NK-92 (cell line): ENCODE measurements around the gene PES1.
"Not testable (repeated sequence)": the region's sequence is repeated elsewhere in the genome, so short reads cannot be mapped to it uniquely, and the experiment has no call there.

Experiments used
- DNase-seq: peaks from one replicate; lab custom pipeline; 2025; ENCODE audit not compliant: unreplicated experiment; lab: John Stamatoyannopoulos, UW

PES1 gene

DNA sequence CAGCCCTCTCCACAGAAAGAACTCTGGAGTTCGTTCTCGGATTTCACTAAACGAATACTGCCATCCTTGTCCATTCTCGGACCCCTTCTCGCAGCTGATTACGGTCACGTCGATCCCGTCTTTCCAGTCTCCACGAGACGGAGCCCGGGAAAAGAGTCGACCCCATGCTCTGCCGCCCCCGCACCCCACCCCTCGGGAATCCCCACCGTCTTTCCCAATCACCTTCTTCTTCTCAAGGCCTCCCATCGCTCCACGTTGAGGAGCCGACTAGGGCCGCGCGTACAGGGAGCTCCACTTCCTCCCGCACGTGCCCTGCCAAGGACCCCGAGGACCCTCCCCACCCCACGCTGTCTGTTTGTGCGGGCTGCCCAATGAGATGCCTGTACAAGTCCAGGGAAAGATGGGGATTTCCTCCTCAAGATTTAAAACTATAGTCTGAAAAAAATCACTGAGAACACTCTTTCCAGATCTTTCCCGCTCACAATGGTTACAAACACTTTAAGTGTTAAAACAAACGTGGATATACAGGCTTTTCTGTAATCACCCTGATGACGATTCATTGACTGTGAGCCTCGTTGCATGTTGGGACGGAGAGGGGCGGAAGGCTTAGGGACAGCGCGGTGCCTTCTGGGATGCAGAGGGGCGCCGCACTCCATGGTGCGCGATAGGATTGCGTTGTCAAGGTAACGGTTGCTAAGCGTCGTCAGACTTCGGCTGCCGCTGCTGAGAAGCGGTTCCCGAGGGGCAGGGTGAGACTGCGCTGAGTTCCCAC is at the start of gene PES1:
Gene PES1 (minus strand): TSS at position 323 of the 772 bp plus-strand sequence. CDS start 77 bp downstream, at position 246.
- DNase-seq: peak; percentile 66

DNA sequence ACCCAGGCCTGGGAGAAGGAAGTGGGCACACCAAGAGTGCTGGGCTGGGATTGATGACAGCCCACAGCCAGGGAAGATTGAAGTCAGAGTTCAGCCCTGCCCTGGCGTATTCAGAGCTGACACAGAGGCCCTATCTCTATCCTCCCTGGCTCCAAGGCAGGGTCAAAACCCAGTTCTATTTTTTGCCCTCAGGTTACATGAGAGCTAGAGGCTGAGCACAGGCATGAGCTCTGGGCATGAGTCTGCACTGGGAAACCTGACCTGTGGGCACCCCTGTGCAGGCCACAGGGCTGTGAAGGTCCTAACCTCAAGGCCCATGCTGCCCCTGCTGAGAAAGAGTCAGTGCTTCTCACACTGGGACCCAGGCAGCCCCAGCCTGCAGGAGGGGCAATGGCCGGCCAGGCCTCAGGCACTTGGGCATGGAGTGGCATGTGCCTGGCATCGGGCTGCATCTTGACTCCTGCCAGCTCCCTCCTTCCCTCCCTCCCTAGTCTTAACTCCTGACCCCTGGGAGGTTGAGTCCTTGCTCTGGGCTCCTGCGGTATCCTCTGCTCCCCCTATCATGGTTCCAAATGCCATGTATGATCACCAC is 49.2 kb upstream of the PES1 start:
- DNase-seq: no peak

DNA sequence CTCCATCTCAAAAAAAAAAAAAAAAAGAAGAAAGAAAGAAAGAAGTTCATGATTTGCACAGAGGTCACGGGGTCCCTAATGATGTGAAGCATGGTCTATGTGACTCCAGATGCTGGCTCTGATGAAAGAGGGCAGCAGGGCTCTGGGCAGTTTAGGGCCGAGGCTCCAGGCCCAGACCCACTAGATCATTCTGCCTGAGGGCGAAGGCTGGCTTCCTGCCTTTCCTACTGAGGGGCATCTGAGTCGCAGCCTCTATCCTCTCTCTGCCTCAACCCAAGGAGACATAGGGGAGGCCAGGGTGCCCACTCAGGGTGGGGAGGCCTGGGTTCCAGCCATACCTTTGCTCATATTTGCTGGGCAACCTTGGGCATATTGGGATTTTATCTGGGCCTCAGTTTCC is 48.7 kb upstream of the PES1 start:
- DNase-seq: no peak

DNA sequence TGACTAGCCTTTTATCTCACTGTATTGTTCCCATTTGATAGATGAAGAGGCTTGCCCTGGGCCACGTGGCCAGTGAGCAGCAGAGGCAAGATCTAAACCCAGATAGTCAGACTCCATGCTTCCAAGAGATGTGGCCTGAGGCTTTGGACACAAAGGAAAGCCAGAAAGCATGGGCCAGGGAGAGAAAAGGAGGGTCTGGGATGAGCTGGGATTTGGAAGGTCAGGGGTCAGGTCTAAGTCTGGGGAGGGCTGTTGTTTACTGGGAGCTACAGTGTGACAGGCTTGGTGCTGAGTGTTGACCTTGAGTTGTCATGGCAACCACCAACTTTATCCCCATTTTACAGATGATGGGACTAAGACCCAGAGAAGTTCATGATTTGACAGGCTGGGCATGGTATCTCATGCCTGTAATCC is 46.0 kb upstream of the PES1 start:
- DNase-seq: no peak

DNA sequence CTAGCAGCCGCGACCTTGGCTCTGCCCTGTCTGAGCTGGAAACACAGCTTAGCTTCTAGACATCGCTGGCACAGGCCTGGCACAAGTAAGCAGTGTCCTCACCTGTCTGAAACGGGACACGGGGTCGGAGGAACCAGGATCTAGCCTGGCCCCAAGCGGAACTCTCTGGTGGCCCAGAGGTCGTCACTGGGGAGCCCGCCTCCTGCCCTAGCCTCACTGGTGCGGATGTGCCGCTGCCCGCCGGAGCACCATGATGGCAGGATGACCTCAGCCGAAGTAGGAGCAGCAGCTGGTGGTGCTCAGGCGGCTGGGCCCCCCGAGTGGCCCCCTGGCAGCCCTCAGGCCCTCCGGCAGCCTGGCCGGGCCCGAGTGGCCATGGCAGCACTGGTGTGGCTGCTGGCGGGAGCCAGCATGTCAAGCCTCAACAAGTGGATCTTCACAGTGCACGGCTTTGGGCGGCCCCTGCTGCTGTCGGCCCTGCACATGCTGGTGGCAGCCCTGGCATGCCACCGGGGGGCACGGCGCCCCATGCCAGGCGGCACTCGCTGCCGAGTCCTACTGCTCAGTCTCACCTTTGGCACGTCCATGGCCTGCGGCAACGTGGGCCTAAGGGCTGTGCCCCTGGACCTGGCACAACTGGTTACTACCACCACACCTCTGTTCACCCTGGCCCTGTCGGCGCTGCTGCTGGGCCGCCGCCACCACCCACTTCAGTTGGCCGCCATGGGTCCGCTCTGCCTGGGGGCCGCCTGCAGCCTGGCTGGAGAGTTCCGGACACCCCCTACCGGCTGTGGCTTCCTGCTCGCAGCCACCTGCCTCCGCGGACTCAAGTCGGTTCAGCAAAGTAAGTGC is 44.7 kb upstream of the PES1 start:
- no peak for DNase-seq

DNA sequence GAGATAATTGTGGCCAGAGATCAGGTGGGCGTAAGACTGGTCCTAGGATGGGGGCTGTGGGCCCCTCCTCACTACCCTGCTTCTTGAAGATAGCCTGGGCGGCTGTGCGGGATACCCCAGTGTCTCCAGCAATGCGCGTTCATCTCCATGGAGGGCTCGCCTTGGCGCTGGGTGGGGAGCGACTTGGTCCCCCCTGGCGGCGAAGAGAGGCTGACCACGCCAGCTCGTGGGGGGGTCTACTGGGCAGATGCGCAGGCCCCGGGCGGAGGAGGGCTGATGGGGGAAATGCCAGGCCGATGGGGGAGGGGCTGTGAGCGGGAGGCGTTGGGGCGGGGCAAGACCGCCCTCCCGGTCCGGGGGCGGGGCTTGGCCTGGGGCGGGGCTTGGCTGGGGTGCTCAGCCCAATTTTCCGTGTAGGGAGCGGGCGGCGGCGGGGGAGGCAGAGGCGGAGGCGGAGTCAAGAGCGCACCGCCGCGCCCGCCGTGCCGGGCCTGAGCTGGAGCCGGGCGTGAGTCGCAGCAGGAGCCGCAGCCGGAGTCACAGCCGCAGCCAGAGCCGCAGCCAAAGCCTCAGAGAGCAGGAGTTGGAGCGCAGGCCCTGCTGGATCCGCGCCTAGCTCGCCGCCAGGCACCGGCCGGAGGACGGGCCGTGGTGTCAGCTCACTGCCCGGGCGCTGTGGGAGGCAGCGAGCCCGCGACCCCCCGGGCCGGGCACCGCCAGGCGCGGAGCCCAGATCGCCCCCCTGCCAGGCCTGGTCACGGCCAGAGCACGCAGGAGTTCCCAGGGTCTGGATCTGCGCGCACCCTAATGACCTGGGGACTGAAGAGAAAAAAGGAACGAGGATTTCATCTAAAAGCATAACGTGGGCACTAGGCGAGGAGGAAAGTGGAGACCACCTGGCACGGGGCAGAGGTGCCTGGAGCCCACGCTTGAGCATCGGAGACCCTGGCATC is 43.8 kb upstream of the PES1 start, which contains the start of gene SLC35E4:
Gene SLC35E4 (plus strand): TSS at position 509 of the 953 bp plus-strand sequence. CDS start 670 bp downstream, outside the sequence.
- peak; percentile 64 for DNase-seq

DNA sequence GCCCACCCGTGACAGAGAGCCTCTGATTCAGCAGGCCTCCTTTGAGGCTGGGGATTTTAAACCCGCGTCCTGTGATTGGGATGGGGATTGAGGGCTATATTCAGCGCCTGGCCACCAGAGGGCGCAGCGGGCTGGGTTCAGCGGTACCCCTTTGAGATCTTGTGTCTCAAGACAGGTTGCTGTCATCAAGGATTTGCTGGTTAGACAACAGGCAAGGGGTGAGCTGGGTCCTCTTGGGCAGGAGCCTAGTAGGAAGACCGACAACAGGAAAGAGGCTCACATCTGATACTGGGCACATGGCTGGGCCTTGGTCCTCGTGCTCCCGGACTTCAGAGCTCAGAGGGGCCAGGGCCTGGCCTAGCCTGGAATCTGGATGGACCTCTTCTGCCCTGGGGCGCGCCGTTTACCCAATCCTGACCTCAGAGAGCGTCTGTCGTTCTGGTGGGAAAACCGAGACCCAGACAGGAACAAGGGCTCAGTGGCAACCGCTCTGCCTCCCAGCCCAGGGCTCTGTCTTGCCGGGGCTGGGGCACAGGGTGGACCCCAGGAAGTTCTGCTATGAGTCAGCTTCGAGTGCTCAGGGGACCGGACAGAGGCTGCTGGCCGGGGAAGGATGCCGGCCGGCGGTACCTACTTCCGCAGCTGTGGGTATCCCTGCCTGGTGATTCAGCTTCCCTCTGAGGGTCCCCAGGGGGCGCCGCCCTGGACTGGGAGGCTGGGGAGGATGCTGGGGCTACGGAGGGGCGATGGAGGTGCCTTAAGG is 42.9 kb upstream of the PES1 start:
- peak; percentile 24 for DNase-seq

DNA sequence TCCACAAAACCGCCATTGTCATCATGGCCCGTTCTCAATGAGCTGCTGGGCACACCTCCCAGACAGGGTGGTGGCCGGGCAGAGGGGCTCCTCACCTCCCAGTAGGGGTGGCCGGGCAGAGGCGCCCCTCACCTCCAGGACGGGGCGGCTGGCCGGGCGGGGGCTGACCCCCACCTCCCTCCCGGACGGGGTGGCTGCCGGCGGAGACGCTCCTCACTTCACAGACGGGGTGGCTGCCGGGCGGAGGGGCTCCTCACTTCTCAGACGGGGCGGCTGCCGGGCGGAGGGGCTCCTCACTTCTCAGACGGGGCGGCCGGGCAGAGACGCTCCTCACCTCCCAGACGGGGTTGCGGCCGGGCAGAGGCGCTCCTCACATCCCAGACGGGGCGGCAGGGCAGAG is 39.8 kb upstream of the PES1 start:
- not testable (repeated sequence) for DNase-seq

DNA sequence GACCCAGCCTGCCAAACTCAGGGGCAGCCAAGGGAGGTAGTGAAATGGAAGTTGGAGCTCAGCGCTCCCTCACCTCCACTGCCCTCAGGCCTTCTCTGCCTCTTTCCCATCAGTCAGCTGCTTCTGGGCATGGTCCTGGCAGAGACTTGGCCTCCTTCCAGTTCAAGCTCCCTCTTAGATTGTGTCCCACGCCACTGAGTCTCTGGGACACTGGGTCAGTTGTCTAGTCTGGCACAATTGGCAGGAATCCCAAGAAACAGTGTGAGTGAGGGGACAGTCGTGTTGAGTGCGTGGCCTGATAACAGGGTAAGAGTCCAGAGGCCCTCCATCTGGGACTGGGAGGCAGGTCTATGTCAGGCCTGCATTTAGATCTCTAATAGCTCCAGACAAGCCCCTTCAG is 36.8 kb upstream of the PES1 start:
- no peak for DNase-seq

DNA sequence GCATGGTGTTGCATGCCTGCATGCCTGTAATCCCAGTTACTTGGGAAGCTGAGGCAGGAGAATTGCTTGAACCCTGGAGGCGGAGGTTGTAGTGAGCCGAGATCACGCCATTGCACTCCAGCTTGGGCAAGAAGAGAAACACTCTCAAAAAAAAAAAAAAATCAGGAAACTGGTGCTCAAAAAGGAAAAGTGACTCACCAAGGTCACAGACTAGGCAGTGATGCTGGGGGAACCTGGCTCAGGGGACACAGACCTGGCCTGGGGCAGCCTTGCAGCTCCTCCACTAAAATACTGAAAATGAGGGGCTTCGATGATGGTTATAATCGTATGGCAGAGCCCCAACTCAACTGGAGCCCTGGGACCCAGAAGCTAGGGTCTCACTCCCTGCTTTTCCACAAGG is 35.8 kb upstream of the PES1 start:
- DNase-seq: no peak

DNA sequence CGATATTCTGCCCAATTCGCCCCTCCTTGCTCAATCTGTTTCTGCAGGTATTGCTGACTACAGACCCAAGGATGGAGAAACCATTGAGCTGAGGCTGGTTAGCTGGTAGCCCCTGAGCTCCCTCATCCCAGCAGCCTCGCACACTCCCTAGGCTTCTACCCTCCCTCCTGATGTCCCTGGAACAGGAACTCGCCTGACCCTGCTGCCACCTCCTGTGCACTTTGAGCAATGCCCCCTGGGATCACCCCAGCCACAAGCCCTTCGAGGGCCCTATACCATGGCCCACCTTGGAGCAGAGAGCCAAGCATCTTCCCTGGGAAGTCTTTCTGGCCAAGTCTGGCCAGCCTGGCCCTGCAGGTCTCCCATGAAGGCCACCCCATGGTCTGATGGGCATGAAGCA is 34.7 kb upstream of the PES1 start:
- no peak for DNase-seq

DNA sequence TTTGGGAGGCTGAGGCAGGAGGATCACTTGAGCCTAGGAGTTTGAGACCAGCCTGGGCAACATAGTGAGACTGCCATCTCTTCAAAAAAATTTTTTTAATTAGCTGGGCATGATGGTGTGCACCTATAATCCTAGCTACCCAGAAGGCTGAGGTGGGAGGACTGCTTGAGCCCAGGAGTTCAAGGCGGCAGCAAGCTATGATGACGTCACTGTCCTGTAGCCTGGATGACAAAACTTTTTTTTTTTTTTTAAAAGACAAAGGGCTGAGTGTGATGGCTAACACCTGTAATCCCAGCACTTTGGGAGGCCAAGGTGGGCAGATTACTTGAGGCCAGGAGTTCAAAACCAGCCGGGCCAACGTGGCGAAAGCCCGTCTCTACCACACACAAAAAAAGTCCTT is 28.2 kb upstream of the PES1 start:
- not testable (repeated sequence) for DNase-seq

DNA sequence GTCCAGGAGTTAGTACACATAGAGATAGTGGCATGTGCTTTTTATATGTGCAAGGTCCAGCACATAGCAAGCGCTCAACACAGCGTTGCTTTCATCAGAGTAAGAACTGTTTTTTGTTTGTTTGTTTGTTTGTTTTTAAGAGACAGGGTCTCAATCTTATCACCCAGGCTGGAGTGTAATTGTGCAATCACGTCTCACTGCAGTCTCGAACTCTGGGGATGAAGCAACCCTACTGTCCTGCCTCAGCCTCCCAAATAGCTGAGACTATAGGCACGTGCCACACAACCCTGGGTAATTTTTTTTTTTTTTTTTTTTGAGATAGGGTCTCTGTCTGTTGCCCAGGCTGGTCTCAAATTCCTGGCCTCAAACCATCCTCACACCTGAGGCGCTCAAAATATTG is 26.1 kb upstream of the PES1 start:
- DNase-seq: no peak

DNA sequence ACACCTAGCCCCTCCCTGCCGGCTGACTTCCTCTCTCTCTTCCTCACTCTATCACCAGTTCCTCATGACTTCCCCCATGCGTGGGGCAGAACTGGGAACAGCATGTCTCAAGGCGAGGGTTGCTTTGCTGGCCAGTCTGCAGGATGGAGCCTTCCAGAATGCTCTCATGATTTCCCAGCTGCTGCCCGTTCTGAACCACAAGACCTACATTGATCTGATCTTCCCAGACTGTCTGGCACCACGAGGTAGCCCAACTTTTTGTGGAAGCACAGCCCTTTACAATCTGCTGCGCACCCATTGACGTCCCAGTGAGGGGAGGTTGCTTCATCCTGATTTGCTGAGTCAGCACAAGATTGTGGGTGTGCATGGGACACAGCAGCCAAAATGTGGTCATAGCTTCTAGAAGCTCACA is 23.8 kb upstream of the PES1 start:
- no peak for DNase-seq

DNA sequence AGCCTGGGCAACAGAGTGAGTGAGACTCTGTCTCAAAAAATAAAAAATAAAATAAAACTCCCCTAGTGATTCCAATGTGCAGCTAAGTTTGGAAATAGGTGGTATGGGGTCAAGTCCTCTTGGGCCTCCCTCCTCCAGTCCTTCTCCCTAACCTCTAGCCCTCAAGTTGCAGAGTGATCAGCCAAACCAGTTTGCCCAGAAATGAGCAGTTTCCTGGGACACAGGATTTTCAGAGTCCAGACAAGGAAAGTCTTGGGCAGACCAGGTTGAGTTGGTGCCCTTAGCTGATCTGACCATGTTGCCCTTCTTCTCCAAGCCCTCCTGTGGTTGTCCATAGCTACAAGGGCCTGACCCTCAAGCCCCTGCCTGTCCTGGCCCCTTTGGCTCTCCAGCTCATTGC is 23.2 kb upstream of the PES1 start:
- no peak for DNase-seq

DNA sequence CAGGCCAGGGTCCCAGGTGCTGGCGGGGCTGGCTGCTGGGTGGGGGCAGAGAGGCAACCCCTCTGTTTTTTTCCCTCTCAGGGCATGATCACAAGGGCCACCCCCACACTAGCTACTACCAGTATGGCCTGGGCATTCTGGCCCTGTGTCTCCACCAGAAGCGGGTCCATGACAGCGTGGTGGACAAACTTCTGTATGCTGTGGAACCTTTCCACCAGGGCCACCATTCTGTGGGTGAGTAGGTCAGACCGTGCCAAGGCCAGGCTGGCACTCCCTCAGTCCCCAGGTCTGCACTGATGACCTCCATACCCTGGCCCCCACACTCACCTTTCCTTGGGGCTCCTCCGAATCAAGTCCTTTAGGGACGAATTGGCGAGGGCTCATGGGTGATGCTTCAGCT is 22.6 kb upstream of the PES1 start:
- no peak for DNase-seq

DNA sequence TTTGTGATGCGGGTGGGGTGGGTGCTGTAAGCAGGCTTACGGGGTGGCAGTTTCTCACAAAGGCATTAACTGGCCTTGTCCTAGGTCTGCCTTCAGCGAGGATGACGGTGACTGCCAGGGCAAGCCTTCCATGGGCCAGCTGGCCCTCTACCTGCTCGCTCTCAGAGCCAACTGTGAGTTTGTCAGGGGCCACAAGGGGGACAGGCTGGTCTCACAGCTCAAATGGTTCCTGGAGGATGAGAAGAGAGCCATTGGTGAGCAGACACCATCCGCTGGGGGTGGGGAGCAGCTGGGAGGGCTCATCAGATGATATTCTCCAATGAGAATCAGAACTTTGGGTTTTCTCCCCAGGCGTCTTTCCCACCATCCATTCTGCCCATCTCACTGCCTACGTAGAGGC is 21.1 kb upstream of the PES1 start:
- no peak for DNase-seq

DNA sequence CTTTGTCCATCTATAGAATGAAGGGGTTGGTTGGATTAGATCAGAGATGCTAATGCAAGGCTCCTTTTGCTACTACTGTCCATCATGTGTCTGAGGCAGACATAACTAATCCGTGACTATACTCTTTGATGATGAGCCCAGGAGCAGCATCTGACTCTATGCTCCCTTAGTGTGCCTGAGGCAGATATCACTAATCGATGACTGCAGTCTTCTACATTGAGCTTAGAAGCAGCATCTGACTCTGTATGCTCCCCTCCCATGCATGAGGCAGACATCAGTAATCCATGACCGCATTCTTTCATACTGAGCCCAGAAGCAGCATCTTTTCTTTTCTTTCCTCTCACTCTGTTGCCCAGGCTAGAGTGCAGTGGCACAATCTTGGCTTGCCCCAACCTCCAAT is 19.5 kb upstream of the PES1 start:
- no peak for DNase-seq

DNA sequence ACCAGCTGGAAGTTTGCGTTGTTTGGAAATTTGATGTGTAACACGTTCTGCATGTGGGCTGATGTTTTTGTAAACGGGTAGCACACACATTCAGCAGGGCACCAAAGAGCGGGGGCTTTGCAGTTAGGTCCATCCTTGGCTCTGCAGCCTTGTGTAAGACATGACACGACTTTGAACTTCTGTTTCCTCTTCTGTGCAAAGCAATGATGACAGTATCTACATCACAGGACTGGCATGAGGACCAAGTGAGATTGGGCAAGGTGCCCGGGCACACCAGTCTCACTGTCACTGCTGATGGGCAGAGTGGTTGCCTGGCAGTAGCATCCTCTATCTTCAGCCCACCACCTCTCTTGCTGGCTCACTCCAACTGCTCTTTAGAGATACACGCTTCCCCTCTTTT is 18.6 kb upstream of the PES1 start:
- DNase-seq: no peak
